Prostate gland (tissue), 2 donors: ENCODE results near the gene HYAL2.

Source experiments
- CTCF ChIP-seq, 4 experiments: fragments of 200-600 bp in 2 of 4; fragments of 450-650 bp in 2 of 4; sonication (generic) in 2 of 4; IDR thresholded peaks; 1 replicate in 3 of 4; 2 replicates in 1 of 4; pipeline ENCODE4 v1.5.1; 2016 to 2019; ENCODE audit warnings: antibody characterized with exemption in 4 of 4, mild to moderate bottlenecking in 2 of 4, moderate library complexity in 2 of 4
- POLR2A ChIP-seq: fragments of 450-650 bp; IDR thresholded peaks from one replicate; pipeline ENCODE4 v1.6.1; 2016; ENCODE audit warnings: antibody characterized with exemption, mild to moderate bottlenecking
- POLR2AphosphoS5 ChIP-seq: sonication (generic); formaldehyde crosslinking; IDR thresholded peaks from one replicate; pipeline ENCODE4 v1.6.1; 2017; ENCODE audit warnings: antibody characterized with exemption

GRCh38 chr3:50370594-50370993 lies 48.0 kb upstream of the HYAL2 start:
- TF ChIP-seq CTCF (IDR thresholded peaks at IDR 0.05) (no peak), POLR2A (no peak), POLR2AphosphoS5 (no peak)
